GM12878 (cell line): ENCODE measurements around the gene SLC35F3. TPM values are rescaled to one million over a fixed set of nuclear protein-coding genes. Genes with fewer than 3 reads are reported as not detected.

ENCODE experiments used
- ATAC-seq: fragments of 200-7000 bp; cut with Tn5 transposase; 3 replicates; pipeline ENCODE4 v1.9.1; 2020; ENCODE audit warnings: mild to moderate bottlenecking, moderate library complexity
- BruUV-seq: library from RNA; stranded (reverse); fragments of 400-500 nt; replicated peaks from 2 replicates; lab custom pipeline; 2021; lab: Mats Ljungman, UMichigan
- CTCF ChIA-PET: fragments of 300-600 bp; sonication (Branson Sonifier 250); formaldehyde crosslinking; extraction: SDS; loops from one replicate; lab custom pipeline; 2021; ENCODE audit warnings: inconsistent platforms; lab: Yijun Ruan, JAX
- POLR2A ChIA-PET: fragments of 350-600 bp; formaldehyde crosslinking; extraction: SDS; loops from one replicate; lab custom pipeline; 2021; ENCODE audit warnings: inconsistent platforms; lab: Charles Lee
- RAD21 ChIA-PET: fragments of 300-600 bp; sonication (Branson Sonifier 250); formaldehyde crosslinking; loops from one replicate; lab custom pipeline; 2023; ENCODE audit warnings: antibody characterized with exemption; ENCODE audit not compliant: unreplicated experiment; lab: Charles Lee
- SMC1A ChIA-PET: fragments of 300-600 bp; sonication (Branson Sonifier 250); formaldehyde crosslinking; loops from one replicate; lab custom pipeline; 2023; ENCODE audit not compliant: unreplicated experiment, uncharacterized antibody; lab: Charles Lee
- DNase-seq: peaks from one replicate; pipeline ENCODE4 v3.0.0-alpha.2; 2011; ENCODE audit warnings: low read depth, low spot score
- FAIRE-seq: peaks from 3 replicates; lab custom pipeline; 2011; peaks lifted over from hg19 to GRCh38; lab: Jason Lieb, UNC
- H2AFZ ChIP-seq: 2 replicates; pipeline ENCODE4 v1.6.0; 2011; ENCODE audit warnings: low read depth, low read length, control low read depth; ENCODE audit not compliant: control insufficient read depth
- H3K27ac ChIP-seq: 2 replicates; pipeline ENCODE4 v1.5.1; 2011; ENCODE audit warnings: control low read depth; ENCODE audit not compliant: control insufficient read depth, insufficient read depth
- H3K27me3 ChIP-seq, 2 experiments: replicated peaks in 1 of 2; 2 replicates each; pipeline versions ENCODE4 v1.6.0 to v1.6.1; 2011; ENCODE audit warnings: low read length in 1 of 2; ENCODE audit not compliant: control insufficient read depth in 2 of 2, insufficient read depth in 2 of 2
- H3K36me3 ChIP-seq, 2 experiments: 2 replicates each; pipeline ENCODE4 v1.5.1; 2011; ENCODE audit warnings: low read length in 1 of 2; ENCODE audit not compliant: control insufficient read depth in 2 of 2, insufficient read depth in 2 of 2
- H3K4me1 ChIP-seq: 2 replicates; pipeline ENCODE4 v1.6.1; 2011; ENCODE audit warnings: mild to moderate bottlenecking, low read length, moderate library complexity, mixed read lengths; ENCODE audit not compliant: control insufficient read depth, insufficient read depth
- H3K4me2 ChIP-seq: 2 replicates; pipeline ENCODE4 v1.6.0; 2011; ENCODE audit warnings: control low read depth; ENCODE audit not compliant: control insufficient read depth, insufficient read depth
- H3K4me3 ChIP-seq: fragments of 200-600 bp; sonication (generic); 2 replicates; pipeline ENCODE4 v1.5.1; 2016
- H3K79me2 ChIP-seq: 2 replicates; pipeline ENCODE4 v1.6.0; 2011; ENCODE audit warnings: low read length; ENCODE audit not compliant: control insufficient read depth, insufficient read depth
- H3K9ac ChIP-seq: 2 replicates; pipeline ENCODE4 v1.8.0; 2011; ENCODE audit warnings: low read length, control low read depth, mixed read lengths; ENCODE audit not compliant: control insufficient read depth, insufficient read depth
- H3K9me3 ChIP-seq: replicated peaks from 3 replicates; pipeline ENCODE4 v1.5.1; 2011; ENCODE audit warnings: mild to moderate bottlenecking, low read length; ENCODE audit not compliant: control insufficient read depth, insufficient read depth
- H4K20me1 ChIP-seq: 2 replicates; pipeline ENCODE4 v1.6.0; 2011; ENCODE audit not compliant: control insufficient read depth, insufficient read depth
- BCL11A ChIP-seq: IDR thresholded peaks from 2 replicates; pipeline ENCODE4 v1.6.1; 2011; ENCODE audit warnings: low read depth, low read length
- CBX3 ChIP-seq: fragments of 200-600 bp; sonication (generic); IDR thresholded peaks from 2 replicates; pipeline ENCODE4 v1.6.1; 2016; ENCODE audit warnings: low read depth, borderline replicate concordance
- HDAC6 ChIP-seq: fragments of 200-600 bp; sonication (generic); IDR thresholded peaks from one replicate; pipeline ENCODE4 v1.8.0; 2017; ENCODE audit warnings: antibody characterized with exemption; ENCODE audit not compliant: unreplicated experiment
- NKRF ChIP-seq: fragments of 450-650 bp; conservative IDR thresholded peaks from 2 replicates; pipeline ENCODE4 v1.6.1; 2017; ENCODE audit warnings: mild to moderate bottlenecking, moderate library complexity
- POLR2AphosphoS2 ChIP-seq: IDR thresholded peaks from 2 replicates; pipeline ENCODE4 v1.6.1; 2011; ENCODE audit warnings: low read depth, mild to moderate bottlenecking, low read length, improper control_type of control experiment, moderate library complexity
- POLR2AphosphoS5 ChIP-seq: IDR thresholded peaks from 2 replicates; pipeline ENCODE4 v1.6.1; 2011; ENCODE audit warnings: mild to moderate bottlenecking, low read length, inconsistent platforms
- RUNX3 ChIP-seq: IDR thresholded peaks from 2 replicates; pipeline ENCODE4 v1.6.1; 2012; ENCODE audit warnings: low read length, inconsistent platforms
- SMAD5 ChIP-seq: IDR thresholded peaks from 2 replicates; pipeline ENCODE4 v1.6.1; 2016; ENCODE audit warnings: antibody characterized with exemption, low read depth
- YBX1 ChIP-seq: fragments of 450-650 bp; IDR thresholded peaks from 2 replicates; pipeline ENCODE4 v1.6.1; 2016; ENCODE audit warnings: antibody characterized with exemption
- WGBS: methylation state at CpG from one replicate; pipeline ENCODE4 v1.1.6; 2016; ENCODE audit warnings: low lambda C conversion rate; ENCODE audit not compliant: insufficient replicate concordance, insufficient coverage; ENCODE audit errors: missing lambda C conversion rate; 5-methylcytosine and 5-hydroxymethylcytosine counted together
- in situ Hi-C: fragments of 300-500 bp; cut with MboI; formaldehyde crosslinking; loops from 9 replicates; pipeline ENCODE4 v1.14.3; 2018; ENCODE audit warnings: mixed read lengths
- intact Hi-C: fragments of 100-400 bp; cut with micrococcal nuclease; formaldehyde crosslinking; loops from one replicate; pipeline ENCODE4 v1.14.2; 2022; ENCODE audit not compliant: unreplicated experiment
- polyA plus RNA-seq, 11 experiments: library from polyadenylated mRNA; depleted of rRNA in 4 of 11; unstranded in 6 of 11; stranded (reverse) in 5 of 11; fragments of >200 nt; fragmentation: Nextera tagmentation in 4 of 11; fragmentation: Illumina TruSeq in 1 of 11; extraction: Ambion mirVana in 4 of 11; extraction: Trizol in 1 of 11; gene quantifications; 1 replicate in 1 of 11; 2 replicates in 10 of 11; pipeline versions ENCODE4 v1.2.1 to v1.2.3, GENCODE V29; 2011 to 2016; ENCODE audit warnings: inconsistent platforms in 2 of 11, missing spikeins in 2 of 11, low read depth in 1 of 11
- total RNA-seq, 4 experiments: library from RNA; depleted of rRNA in 3 of 4; stranded (reverse); fragments of >200 nt in 3 of 4; fragmentation: Illumina TruSeq in 1 of 4; extraction: Trizol in 1 of 4; gene quantifications; 2 replicates each; pipeline versions ENCODE4 v1.2.1 to v1.2.3, GENCODE V29; 2013 to 2021
- TF ChIP-seq, protein P1 (sequence below): IDR thresholded peaks from 2 replicates; pipeline ENCODE4 v1.6.1; 2012; ENCODE audit warnings: mild to moderate bottlenecking, low read depth, low read length

SLC35F3 gene
- total and polyA plus RNA-seq, 10 of the 15 experiments (the other 5 are each of a cell fraction or from before 2014, with no cell fraction given), result 1.0 to 8.6 (median 5.7) TPM

- H3K27ac ChIP-seq, result no peak overlapping the region
- SMC1A ChIA-PET, result no interaction called here
- intact Hi-C loops (no loop called here), in situ Hi-C loops (no loop called here)
- RAD21 ChIA-PET, result no interaction called here
- CTCF ChIA-PET, result no interaction called here
- no peaks in the 10 kb centered on the region for H4K20me1 ChIP-seq
- no TSS peak for BruUV-seq
- no peak overlapping the region for H3K9ac ChIP-seq
- H3K9me3 ChIP-seq, result no peaks in the 10 kb centered on the region
- no peaks in the 10 kb centered on the region for H3K79me2 ChIP-seq
- POLR2A ChIA-PET, result no interaction called here
- TF ChIP-seq BCL11A, result no peak
- H3K4me2 ChIP-seq, result no peak overlapping the region
- H3K27me3 ChIP-seq, result no peaks in the 10 kb centered on the region; a peak in 1 of 4 replicates
- WGBS, result 36% methylated on average over 2 of the region's 2 CpGs
- no peaks in the 10 kb centered on the region for H3K36me3 ChIP-seq
- no peak for ATAC-seq
- no peak for DNase-seq
- no peak overlapping the region for H2AFZ ChIP-seq
- H3K4me1 ChIP-seq, result no peaks in the 10 kb centered on the region
- no peak for FAIRE-seq
- H3K4me3 ChIP-seq, result no peak overlapping the region
These were observed 114.9 kb downstream of the SLC35F3 start for GRCh38 chr1:234019387-234019786.

- ATAC-seq (no peak), FAIRE-seq (no peak)
- 0% methylated on average over 2 of the region's 2 CpGs for WGBS
- H3K36me3 ChIP-seq, result no peaks in the 10 kb centered on the region
- H4K20me1 ChIP-seq, result no peaks in the 10 kb centered on the region
- ChIA-PET SMC1A (no interaction called here), RAD21 (no interaction called here), CTCF (no interaction called here)
- H2AFZ ChIP-seq, result no peak overlapping the region
- no peak overlapping the region for H3K9ac ChIP-seq
- intact Hi-C loops, result no loop called here
- in situ Hi-C loops, result no loop called here
- H3K4me2 ChIP-seq, result no peak overlapping the region
- H3K27me3 ChIP-seq, result no peaks in the 10 kb centered on the region
- no peak overlapping the region for H3K27ac ChIP-seq
- H3K9me3 ChIP-seq, result no peaks in the 10 kb centered on the region
- no TSS peak for BruUV-seq
- no peaks in the 10 kb centered on the region for H3K79me2 ChIP-seq
- no peaks in the 10 kb centered on the region for H3K4me1 ChIP-seq
- no peak for TF ChIP-seq POLR2AphosphoS5
- no peak for TF ChIP-seq HDAC6
- TF ChIP-seq, protein P1, sequence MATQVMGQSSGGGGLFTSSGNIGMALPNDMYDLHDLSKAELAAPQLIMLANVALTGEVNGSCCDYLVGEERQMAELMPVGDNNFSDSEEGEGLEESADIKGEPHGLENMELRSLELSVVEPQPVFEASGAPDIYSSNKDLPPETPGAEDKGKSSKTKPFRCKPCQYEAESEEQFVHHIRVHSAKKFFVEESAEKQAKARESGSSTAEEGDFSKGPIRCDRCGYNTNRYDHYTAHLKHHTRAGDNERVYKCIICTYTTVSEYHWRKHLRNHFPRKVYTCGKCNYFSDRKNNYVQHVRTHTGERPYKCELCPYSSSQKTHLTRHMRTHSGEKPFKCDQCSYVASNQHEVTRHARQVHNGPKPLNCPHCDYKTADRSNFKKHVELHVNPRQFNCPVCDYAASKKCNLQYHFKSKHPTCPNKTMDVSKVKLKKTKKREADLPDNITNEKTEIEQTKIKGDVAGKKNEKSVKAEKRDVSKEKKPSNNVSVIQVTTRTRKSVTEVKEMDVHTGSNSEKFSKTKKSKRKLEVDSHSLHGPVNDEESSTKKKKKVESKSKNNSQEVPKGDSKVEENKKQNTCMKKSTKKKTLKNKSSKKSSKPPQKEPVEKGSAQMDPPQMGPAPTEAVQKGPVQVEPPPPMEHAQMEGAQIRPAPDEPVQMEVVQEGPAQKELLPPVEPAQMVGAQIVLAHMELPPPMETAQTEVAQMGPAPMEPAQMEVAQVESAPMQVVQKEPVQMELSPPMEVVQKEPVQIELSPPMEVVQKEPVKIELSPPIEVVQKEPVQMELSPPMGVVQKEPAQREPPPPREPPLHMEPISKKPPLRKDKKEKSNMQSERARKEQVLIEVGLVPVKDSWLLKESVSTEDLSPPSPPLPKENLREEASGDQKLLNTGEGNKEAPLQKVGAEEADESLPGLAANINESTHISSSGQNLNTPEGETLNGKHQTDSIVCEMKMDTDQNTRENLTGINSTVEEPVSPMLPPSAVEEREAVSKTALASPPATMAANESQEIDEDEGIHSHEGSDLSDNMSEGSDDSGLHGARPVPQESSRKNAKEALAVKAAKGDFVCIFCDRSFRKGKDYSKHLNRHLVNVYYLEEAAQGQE, result no peak
- TF ChIP-seq POLR2AphosphoS2, result no peak
- TF ChIP-seq NKRF, result no peak
- no peak for TF ChIP-seq YBX1
- TF ChIP-seq CBX3, result no peak
- no peak for TF ChIP-seq SMAD5
- TF ChIP-seq RUNX3, result no peak
- TF ChIP-seq, all 136 proteins: peak for 0
- no peak overlapping the region for H3K4me3 ChIP-seq
- no peak for DNase-seq
- POLR2A ChIA-PET, result no interaction called here
These were observed 117.8 kb downstream of the SLC35F3 start for GRCh38 chr1:234022302-234022701.
